Loucy (cell line): ENCODE data around the gene POU3F1.
A peak's percentile ranks its signal among the peaks of the same experiment; 100 is the strongest.

Experiments used
- H2AFZ ChIP-seq: fragments of 200-600 bp; sonication (generic); 2 replicates; pipeline ENCODE4 v1.6.0; 2016; ENCODE audit warnings: antibody characterized with exemption, mild to moderate bottlenecking, low read length, moderate library complexity
- H3F3A ChIP-seq: fragments of 200-600 bp; 2 replicates; pipeline ENCODE4 v1.6.0; 2016; ENCODE audit warnings: antibody characterized with exemption, low read depth, mild to moderate bottlenecking
- H3K27me3 ChIP-seq: fragments of 200-600 bp; sonication (generic); 2 replicates; pipeline ENCODE4 v1.6.1; 2014; ENCODE audit warnings: low read length, mild to moderate bottlenecking; ENCODE audit not compliant: insufficient read depth, poor library complexity, severe bottlenecking
- H3K36me3 ChIP-seq: fragments of 200-600 bp; sonication (generic); 2 replicates; pipeline ENCODE4 v1.6.1; 2016; ENCODE audit warnings: low read length; ENCODE audit not compliant: insufficient read depth
- H3K4me1 ChIP-seq: fragments of 200-600 bp; sonication (generic); 2 replicates; pipeline ENCODE4 v1.5.1; 2014; ENCODE audit warnings: low read length, mild to moderate bottlenecking; ENCODE audit not compliant: insufficient read depth, poor library complexity, severe bottlenecking
- H3K4me2 ChIP-seq: fragments of 200-600 bp; sonication (generic); 2 replicates; pipeline ENCODE4 v1.6.0; 2014; ENCODE audit warnings: antibody characterized with exemption, low read length, low read depth, mild to moderate bottlenecking; ENCODE audit not compliant: poor library complexity, severe bottlenecking
- H3K4me3 ChIP-seq: fragments of 200-600 bp; sonication (generic); 2 replicates; pipeline ENCODE4 v1.5.1; 2014; ENCODE audit warnings: low read length, mild to moderate bottlenecking, mixed read lengths; ENCODE audit not compliant: poor library complexity, severe bottlenecking
- H3K79me2 ChIP-seq: fragments of 200-600 bp; sonication (generic); 2 replicates; pipeline ENCODE4 v1.6.1; 2014; ENCODE audit warnings: low read length; ENCODE audit not compliant: insufficient read depth
- H3K9ac ChIP-seq: fragments of 200-600 bp; sonication (generic); 2 replicates; pipeline ENCODE4 v1.6.0; 2014; ENCODE audit warnings: mild to moderate bottlenecking, low read depth, low read length, moderate library complexity; ENCODE audit not compliant: poor library complexity, severe bottlenecking
- H3K9me2 ChIP-seq: fragments of 200-600 bp; sonication (generic); replicated peaks from 2 replicates; pipeline ENCODE4 v1.6.1; 2016; ENCODE audit warnings: low read depth, low read length, mixed read lengths
- H3K9me3 ChIP-seq: fragments of 200-600 bp; sonication (generic); 2 replicates; pipeline ENCODE4 v1.6.1; 2014; ENCODE audit warnings: mild to moderate bottlenecking, antibody characterized with exemption, low read length, low read depth; ENCODE audit not compliant: insufficient read depth
- H4K20me1 ChIP-seq: fragments of 200-600 bp; sonication (generic); 2 replicates; pipeline ENCODE4 v1.6.0; 2014; ENCODE audit warnings: antibody characterized with exemption, low read length, mild to moderate bottlenecking; ENCODE audit not compliant: insufficient read depth, poor library complexity, severe bottlenecking
- EZH2phosphoT487 ChIP-seq: fragments of 200-600 bp; IDR thresholded peaks from 2 replicates; pipeline ENCODE4 v1.6.1; 2018; ENCODE audit warnings: antibody characterized with exemption, mild to moderate bottlenecking, moderate library complexity, borderline replicate concordance
- TF ChIP-seq, protein P1 (sequence below): fragments of 200-600 bp; sonication (generic); conservative IDR thresholded peaks from 2 replicates; pipeline ENCODE4 v1.5.1; 2014; ENCODE audit warnings: mild to moderate bottlenecking, antibody characterized with exemption, low read length

POU3F1 gene

DNA sequence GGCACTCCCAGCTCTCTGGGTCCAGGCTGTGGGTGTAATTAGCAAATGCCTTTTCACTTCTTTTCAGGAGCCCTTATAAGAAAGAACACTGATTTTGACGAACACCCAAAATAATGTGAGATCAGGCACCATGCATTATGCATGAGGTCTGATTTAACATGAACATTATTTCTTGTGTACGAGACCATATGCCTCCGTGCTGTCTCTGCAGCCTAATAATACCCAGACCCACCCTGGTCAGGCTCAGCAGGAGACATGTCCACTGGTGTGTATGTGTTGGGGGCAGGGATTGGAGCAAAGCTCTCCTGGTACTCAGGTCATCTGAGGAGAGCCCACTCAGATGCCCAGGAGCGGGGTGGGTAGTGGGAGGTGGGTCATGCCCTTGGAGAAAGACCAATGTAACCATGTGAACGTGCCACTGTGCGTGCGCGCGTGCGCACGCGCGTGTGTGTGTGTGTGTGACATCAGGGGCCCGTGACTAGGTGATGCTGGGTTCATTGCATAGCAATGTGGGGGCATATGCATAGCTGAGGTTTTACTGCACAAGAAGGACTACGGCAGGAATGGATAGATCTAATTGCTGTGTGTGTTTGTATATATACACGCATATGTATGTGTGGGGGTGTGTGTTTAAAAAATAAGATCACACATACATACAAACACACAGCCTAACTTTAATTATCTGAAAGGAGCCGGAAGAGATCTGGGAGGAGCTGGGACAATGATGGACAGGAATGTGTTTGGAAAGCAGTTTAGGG lies 7.1 kb downstream of the POU3F1 start:
- Histone ChIP-seq H3K79me2 (no peaks in the 10 kb centered on the region), H3K9ac (no peak overlapping the region), H3K4me2 (no peak overlapping the region), H3K27me3 (no peaks in the 10 kb centered on the region), H3K4me1 (no peaks in the 10 kb centered on the region), H2AFZ (no peak overlapping the region), H3K36me3 (no peaks in the 10 kb centered on the region), H3F3A (no peaks in the 10 kb centered on the region), H4K20me1 (no peaks in the 10 kb centered on the region), H3K9me3 (no peaks in the 10 kb centered on the region), H3K9me2 (no peaks in the 10 kb centered on the region), H3K4me3 (no peak overlapping the region)
- TF ChIP-seq, protein P1, sequence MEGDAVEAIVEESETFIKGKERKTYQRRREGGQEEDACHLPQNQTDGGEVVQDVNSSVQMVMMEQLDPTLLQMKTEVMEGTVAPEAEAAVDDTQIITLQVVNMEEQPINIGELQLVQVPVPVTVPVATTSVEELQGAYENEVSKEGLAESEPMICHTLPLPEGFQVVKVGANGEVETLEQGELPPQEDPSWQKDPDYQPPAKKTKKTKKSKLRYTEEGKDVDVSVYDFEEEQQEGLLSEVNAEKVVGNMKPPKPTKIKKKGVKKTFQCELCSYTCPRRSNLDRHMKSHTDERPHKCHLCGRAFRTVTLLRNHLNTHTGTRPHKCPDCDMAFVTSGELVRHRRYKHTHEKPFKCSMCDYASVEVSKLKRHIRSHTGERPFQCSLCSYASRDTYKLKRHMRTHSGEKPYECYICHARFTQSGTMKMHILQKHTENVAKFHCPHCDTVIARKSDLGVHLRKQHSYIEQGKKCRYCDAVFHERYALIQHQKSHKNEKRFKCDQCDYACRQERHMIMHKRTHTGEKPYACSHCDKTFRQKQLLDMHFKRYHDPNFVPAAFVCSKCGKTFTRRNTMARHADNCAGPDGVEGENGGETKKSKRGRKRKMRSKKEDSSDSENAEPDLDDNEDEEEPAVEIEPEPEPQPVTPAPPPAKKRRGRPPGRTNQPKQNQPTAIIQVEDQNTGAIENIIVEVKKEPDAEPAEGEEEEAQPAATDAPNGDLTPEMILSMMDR: no peak
- no peak for TF ChIP-seq EZH2phosphoT487

DNA sequence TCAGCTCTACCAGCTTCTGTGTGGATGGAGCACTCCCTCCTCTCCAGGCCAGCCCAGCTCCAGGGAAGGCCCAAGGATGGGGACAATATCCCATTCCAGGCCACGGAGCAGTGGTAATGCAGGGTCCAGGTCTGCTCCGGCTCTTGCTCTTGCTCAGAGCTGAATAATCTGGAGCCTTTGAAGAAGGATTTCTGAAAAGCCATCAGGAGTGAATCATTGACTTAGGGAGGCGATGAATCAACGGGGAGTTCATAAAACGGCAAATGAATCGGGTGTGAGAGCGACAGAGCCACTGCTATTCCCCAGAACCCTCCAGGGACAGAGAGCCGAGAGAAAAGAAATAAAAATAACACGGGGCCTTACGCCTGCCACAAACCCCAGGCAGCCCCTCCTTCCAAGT lies 7.7 kb downstream of the POU3F1 start:
- Histone ChIP-seq H3K4me2 (no peak overlapping the region), H3K9ac (no peak overlapping the region), H3K36me3 (no peaks in the 10 kb centered on the region), H3K9me3 (no peaks in the 10 kb centered on the region), H3K4me3 (no peak overlapping the region), H2AFZ (no peak overlapping the region), H3F3A (no peaks in the 10 kb centered on the region), H3K79me2 (no peaks in the 10 kb centered on the region), H4K20me1 (no peaks in the 10 kb centered on the region), H3K27me3 (no peaks in the 10 kb centered on the region), H3K4me1 (no peaks in the 10 kb centered on the region), H3K9me2 (no peaks in the 10 kb centered on the region)
- TF ChIP-seq, protein P1: no peak
- no peak for TF ChIP-seq EZH2phosphoT487

DNA sequence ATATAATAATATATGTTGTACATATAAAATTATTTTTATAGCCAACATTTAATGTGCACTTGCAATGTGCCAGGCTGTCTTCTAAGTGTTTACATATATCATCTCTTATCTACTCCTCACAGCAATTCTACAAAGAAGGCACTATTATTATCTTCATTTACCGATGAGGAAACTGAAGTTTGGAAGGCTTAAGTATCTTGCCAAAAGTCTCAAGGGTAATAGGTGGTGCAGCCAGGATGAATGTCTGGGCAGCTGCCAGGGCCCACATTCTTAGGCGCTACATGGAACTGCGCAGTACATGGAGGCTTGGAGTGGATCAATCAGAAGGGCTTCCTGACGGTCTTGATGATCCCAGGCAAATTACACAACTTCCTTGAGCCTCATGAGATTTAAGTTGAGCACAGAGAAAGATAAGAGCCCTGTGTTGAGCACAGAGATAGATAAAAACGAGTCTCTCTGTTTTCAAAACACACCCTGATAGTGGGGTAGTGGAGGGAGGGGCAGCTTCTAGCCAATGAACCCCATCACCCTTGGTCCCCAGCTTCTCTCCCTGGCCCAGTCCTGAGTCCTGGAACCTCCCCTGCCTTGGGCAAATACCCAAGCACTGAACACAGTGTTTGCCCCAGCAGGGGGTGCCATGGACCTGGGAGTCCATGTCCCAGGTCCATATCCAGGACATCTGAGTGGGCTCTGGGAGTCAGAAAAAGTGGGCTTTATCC lies 9.2 kb downstream of the POU3F1 start:
- Histone ChIP-seq H2AFZ (no peak overlapping the region), H3K9me2 (no peaks in the 10 kb centered on the region), H3K4me2 (no peak overlapping the region), H3K4me3 (no peak overlapping the region), H3K36me3 (no peaks in the 10 kb centered on the region), H3K27me3 (no peaks in the 10 kb centered on the region), H3K79me2 (no peaks in the 10 kb centered on the region), H3K9me3 (no peaks in the 10 kb centered on the region), H3K9ac (no peak overlapping the region), H3K4me1 (no peaks in the 10 kb centered on the region), H3F3A (no peaks in the 10 kb centered on the region), H4K20me1 (no peaks in the 10 kb centered on the region)
- no peak for TF ChIP-seq EZH2phosphoT487
- TF ChIP-seq, protein P1: peak; percentile 41
